Liver (tissue), 9 donors: ENCODE data around the gene SH3RF3. TPM values are rescaled to one million over a fixed set of nuclear protein-coding genes. Genes with fewer than 3 reads are reported as not detected.

Experiments used
- DNase-seq: peaks from one replicate; pipeline ENCODE4 v3.0.0-alpha.2; 2017; ENCODE audit warnings: low spot score
- H3K27ac ChIP-seq, 2 donors: one replicate each; pipeline ENCODE4 v1.7.0; 2013; ENCODE audit warnings: inconsistent platforms in 2 of 2, low read length in 2 of 2, control low read depth in 1 of 2, low read depth in 1 of 2, mild to moderate bottlenecking in 1 of 2
- H3K27me3 ChIP-seq, 4 donors: one replicate each; pipeline versions ENCODE4 v1.6.1 to v1.7.0; 2013; ENCODE audit warnings: low read length in 3 of 4, inconsistent platforms in 1 of 4, mild to moderate bottlenecking in 1 of 4, moderate library complexity in 1 of 4; ENCODE audit not compliant: control insufficient read depth in 4 of 4, insufficient read depth in 4 of 4
- H3K36me3 ChIP-seq, 4 donors: one replicate each; pipeline versions ENCODE4 v1.6.1 to v1.7.0; 2013; ENCODE audit warnings: low read length in 3 of 4, mild to moderate bottlenecking in 3 of 4, low read depth in 1 of 4, moderate library complexity in 1 of 4; ENCODE audit not compliant: control insufficient read depth in 4 of 4, insufficient read depth in 3 of 4
- H3K4me1 ChIP-seq, 4 donors: one replicate each; pipeline versions ENCODE4 v1.6.1 to v1.7.0; 2013; ENCODE audit warnings: low read length in 3 of 4, mild to moderate bottlenecking in 3 of 4, moderate library complexity in 1 of 4; ENCODE audit not compliant: control insufficient read depth in 4 of 4, insufficient read depth in 4 of 4
- H3K4me3 ChIP-seq, 3 donors: one replicate each; pipeline versions ENCODE4 v1.6.1 to v1.7.0; 2013; ENCODE audit warnings: low read length in 3 of 3, control low read depth in 1 of 3, low read depth in 1 of 3, mild to moderate bottlenecking in 1 of 3
- H3K9ac ChIP-seq, 2 donors: one replicate each; pipeline ENCODE4 v1.7.0; 2013; ENCODE audit warnings: low read length in 2 of 2, mild to moderate bottlenecking in 2 of 2, moderate library complexity in 2 of 2, control low read depth in 1 of 2, low read depth in 1 of 2
- H3K9me3 ChIP-seq, 4 donors: one replicate each; pipeline versions ENCODE4 v1.6.1 to v1.7.0; 2013; ENCODE audit warnings: low read length in 3 of 4; ENCODE audit not compliant: control insufficient read depth in 4 of 4
- ATF3 ChIP-seq: IDR thresholded peaks from 2 replicates; pipeline ENCODE4 v1.6.1; 2016; ENCODE audit warnings: antibody characterized with exemption
- CTCF ChIP-seq: fragments of 150-350 bp; IDR thresholded peaks from 2 replicates; pipeline ENCODE4 v1.5.1; 2017; ENCODE audit warnings: improper control_type of control experiment, low read depth, low read length; ENCODE audit not compliant: missing input control
- EGR1 ChIP-seq, 2 donors: IDR thresholded peaks; 2 replicates each; pipeline ENCODE4 v1.6.1; 2016 to 2018; ENCODE audit warnings: antibody characterized with exemption in 2 of 2, low read depth in 2 of 2
- FOXA1 ChIP-seq: IDR thresholded peaks from 2 replicates; pipeline ENCODE4 v1.6.1; 2016; ENCODE audit warnings: antibody characterized with exemption
- FOXA2 ChIP-seq: IDR thresholded peaks from 2 replicates; pipeline ENCODE4 v1.6.1; 2016; ENCODE audit warnings: antibody characterized with exemption
- HNF4A ChIP-seq, 2 donors: conservative IDR thresholded peaks; 2 replicates each; pipeline ENCODE4 v1.6.1; 2016; ENCODE audit warnings: antibody characterized with exemption in 2 of 2, mild to moderate bottlenecking in 2 of 2
- HNF4G ChIP-seq: IDR thresholded peaks from 2 replicates; pipeline ENCODE4 v1.6.1; 2016; ENCODE audit warnings: antibody characterized with exemption
- RAD21 ChIP-seq, 2 donors: IDR thresholded peaks; 2 replicates each; pipeline ENCODE4 v1.6.1; 2016; ENCODE audit warnings: antibody characterized with exemption in 2 of 2, mild to moderate bottlenecking in 2 of 2
- REST ChIP-seq: IDR thresholded peaks from 2 replicates; pipeline ENCODE4 v1.6.1; 2016; ENCODE audit warnings: antibody characterized with exemption, mild to moderate bottlenecking
- TAF1 ChIP-seq: conservative IDR thresholded peaks from 2 replicates; pipeline ENCODE4 v1.6.1; 2016; ENCODE audit warnings: antibody characterized with exemption, mild to moderate bottlenecking
- WGBS: extraction: QIAGEN DNeasy Blood & Tissue Kit; methylation state at CpG from one replicate; pipeline ENCODE4 v1.1.7; 2013; 5-methylcytosine and 5-hydroxymethylcytosine counted together
- polyA plus RNA-seq, 2 donors: library from polyadenylated mRNA; stranded (reverse) in 1 of 2; unstranded in 1 of 2; fragments of 200-250 nt in 1 of 2; fragments of >200 nt in 1 of 2; fragmentation: Nextera tagmentation in 1 of 2; extraction: Ambion mirVana in 1 of 2; gene quantifications; one replicate each; pipeline versions ENCODE4 v1.2.1 to v1.2.3, GENCODE V29; 2013 to 2015
- total RNA-seq, 2 donors: library from RNA; depleted of rRNA; stranded (reverse); fragments of >200 nt; gene quantifications; one replicate each; pipeline ENCODE4 v1.2.3, GENCODE V29; 2014
- donor health status: healthy.
- donor health status: healthy.
- donor health status: healthy.
- donor health status: healthy.
- donor health status: healthy.

SH3RF3 gene
- total and polyA plus RNA-seq, 4 donors = 0.11 to 1.0 (median 0.54) TPM

GRCh38 chr2:109132626-109133025 is 3.6 kb downstream of the SH3RF3 start (continued):
- TF ChIP-seq REST (no peak), EGR1 (IDR thresholded peaks at IDR 0.05; ENCODE audit: low read depth in 2 of 2) (no peak), ATF3 (no peak), TAF1 (no peak), RAD21 (IDR thresholded peaks at IDR 0.05) (no peak)

- no peaks in the 10 kb centered on the region for H3K9me3 ChIP-seq
- H3K4me3 ChIP-seq = no peak overlapping the region
- no peak overlapping the region for H3K27ac ChIP-seq
- peaks cover 0 to 5% (median 0%) of the 10 kb centered on the region in 4 donors for H3K27me3 ChIP-seq
- TF ChIP-seq CTCF (no peak), HNF4A (conservative IDR thresholded peaks at IDR 0.05) (no peak), FOXA1 (no peak), ATF3 (no peak), TAF1 (no peak), RAD21 (IDR thresholded peaks at IDR 0.05) (no peak), EGR1 (IDR thresholded peaks at IDR 0.05; ENCODE audit: low read depth in 2 of 2) (no peak)
- WGBS = 85% methylated on average over 3 of the region's 3 CpGs
- peaks cover 5 to 10% (median 7%) of the 10 kb centered on the region in 4 donors for H3K4me1 ChIP-seq
- H3K9ac ChIP-seq = no peak overlapping the region
- no peak for DNase-seq
- no peaks in the 10 kb centered on the region for H3K36me3 ChIP-seq
These were observed 4.7 kb downstream of the SH3RF3 start for GRCh38 chr2:109133746-109134145.

GRCh38 chr2:109134741-109135358 is 5.8 kb downstream of the SH3RF3 start:
- WGBS = 80% methylated on average over 8 of the region's 8 CpGs
- Histone ChIP-seq H3K36me3 (no peaks in the 10 kb centered on the region), H3K27me3 (peaks cover 0 to 5% (median 0%) of the 10 kb centered on the region in 4 donors), H3K27ac (no peak overlapping the region), H3K9me3 (no peaks in the 10 kb centered on the region), H3K4me3 (no peak overlapping the region), H3K9ac (no peak overlapping the region), H3K4me1 (no peaks in the 10 kb centered on the region)
- TF ChIP-seq FOXA2 (no peak), HNF4G (no peak)
- DNase-seq = no peak
